GM19193 (cell line): ENCODE results near the gene STPG3.
A peak's percentile ranks its signal among the peaks of the same experiment; 100 is the strongest.

Experiments
- POLR2A ChIP-seq: IDR thresholded peaks from 4 replicates; pipeline ENCODE4 v1.6.1; 2011; ENCODE audit not compliant: insufficient read depth, insufficient read length; ENCODE audit errors: extremely low read depth

STPG3 gene

DNA sequence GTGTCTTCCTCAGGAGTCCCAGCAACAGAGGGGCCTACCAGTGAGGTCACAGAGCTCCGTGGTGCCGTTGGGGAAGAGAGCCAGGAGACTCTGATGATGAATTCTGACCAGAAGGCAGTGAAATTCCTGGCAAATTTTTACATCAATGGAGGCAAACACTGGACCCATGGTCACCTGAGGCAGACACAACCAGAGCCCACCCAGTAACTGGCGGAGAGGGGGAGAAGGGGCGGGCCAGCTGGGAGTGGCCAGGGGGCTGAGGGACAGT lies at the start of gene STPG3:
Gene STPG3 (plus strand): TSS at position 93 of the 268 bp plus-strand sequence. CDS start 1 bp downstream, at position 94.
- no peak for TF ChIP-seq POLR2A

DNA sequence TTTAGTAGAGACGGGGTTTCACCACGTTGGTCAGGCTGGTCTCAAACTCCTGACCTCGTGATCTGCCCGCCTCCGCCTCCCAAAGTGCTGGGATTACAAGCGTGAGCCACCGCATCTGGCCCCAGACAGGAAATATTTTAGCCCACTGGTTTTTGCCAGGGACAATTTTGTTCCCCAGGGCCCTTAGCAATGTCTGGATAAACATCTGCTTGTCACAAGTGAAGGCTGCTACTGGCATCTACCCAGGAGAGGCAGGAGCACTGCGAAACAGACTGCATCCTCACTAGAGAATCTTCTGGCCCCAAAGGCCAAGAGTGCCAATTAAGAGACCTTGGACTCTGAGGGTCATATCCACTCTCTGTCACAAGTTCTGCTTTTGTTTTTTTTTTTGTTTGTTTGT lies 48.1 kb upstream of the STPG3 start:
- no peak for TF ChIP-seq POLR2A

DNA sequence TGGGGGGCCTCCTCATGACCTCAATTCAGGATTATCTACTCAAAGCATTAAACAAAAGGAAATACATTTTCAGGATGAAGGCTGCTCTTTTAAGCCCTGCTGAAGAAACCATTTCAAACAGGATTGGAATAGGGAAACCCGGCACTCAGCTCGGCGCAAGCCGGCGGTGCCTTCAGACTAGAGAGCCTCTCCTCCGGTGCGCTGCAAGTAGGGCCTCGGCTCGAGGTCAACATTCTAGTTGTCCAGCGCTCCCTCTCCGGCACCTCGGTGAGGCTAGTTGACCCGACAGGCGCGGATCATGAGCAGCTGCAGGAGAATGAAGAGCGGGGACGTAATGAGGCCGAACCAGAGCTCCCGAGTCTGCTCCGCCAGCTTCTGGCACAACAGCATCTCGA lies 46.4 kb upstream of the STPG3 start:
- no peak for TF ChIP-seq POLR2A

DNA sequence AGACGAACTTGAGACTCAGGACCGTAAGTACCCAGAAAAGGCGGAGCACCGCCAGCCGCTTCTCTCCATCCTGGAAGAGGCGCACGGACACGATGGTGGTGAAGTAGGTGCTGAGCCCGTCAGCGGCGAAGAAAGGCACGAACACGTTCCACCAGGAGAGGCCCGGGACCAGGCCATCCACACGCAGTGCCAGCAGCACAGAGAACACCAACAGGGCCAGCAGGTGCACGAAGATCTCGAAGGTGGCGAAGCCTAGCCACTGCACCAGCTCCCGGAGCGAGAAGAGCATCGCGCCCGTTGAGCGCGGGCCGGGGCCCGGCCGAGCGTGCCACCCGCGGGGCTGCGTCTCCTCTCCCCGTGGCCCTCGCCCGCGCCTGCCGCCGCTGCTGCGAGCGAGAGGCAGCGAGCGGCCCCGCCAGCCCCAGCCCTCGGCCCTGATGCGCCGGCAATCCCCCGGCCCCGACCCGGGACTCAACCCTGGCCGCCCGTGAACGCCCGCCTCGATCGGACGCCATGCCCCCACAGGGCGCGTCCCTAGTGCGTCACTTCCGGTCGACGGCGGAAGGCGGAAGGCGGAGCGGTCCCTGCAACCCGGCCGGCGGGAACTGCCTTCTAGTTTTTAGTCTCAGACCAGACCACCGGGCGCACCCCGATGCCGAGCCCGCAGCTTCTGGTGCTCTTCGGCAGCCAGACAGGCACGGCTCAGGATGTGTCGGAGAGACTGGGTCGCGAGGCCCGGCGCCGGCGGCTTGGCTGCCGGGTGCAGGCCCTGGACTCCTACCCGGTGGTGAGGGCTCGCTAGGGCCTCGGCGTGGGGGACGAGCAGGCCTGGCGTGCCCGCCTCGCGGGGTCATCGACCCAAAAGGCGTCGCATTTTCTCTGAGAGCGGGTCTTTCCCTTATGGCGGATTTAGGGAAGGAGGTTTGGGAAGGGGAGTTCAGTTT lies 45.7 kb upstream of the STPG3 start, which contains the start of the genes NDOR1 and TMEM203:
Gene NDOR1 (plus strand): TSS at position 575 of the 944 bp plus-strand sequence. CDS start 78 bp downstream, at position 653.
Gene TMEM203 (minus strand): TSS at position 523 of the 944 bp plus-strand sequence. CDS start 234 bp downstream, at position 289.
- peak; percentile 93 for TF ChIP-seq POLR2A

DNA sequence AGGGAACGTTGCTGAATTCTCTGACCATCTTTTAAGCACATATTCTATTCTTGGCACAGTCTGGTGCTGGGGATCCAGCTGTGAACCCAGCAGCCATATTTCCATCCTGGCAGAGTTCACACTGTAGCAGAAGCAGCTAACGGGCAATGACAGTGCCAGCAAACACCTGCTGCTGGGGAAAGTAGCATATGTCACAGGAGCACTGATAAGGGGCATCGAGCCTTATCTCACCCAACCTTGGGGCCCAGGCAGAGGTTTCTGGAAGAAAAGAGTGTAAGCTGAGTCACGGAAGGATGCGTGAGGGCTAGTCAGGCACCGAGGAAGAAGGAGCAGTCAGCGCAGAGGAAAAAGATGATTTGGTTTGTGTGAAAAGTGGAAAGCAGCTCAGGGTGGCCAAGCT lies 44.5 kb upstream of the STPG3 start:
- no peak for TF ChIP-seq POLR2A

DNA sequence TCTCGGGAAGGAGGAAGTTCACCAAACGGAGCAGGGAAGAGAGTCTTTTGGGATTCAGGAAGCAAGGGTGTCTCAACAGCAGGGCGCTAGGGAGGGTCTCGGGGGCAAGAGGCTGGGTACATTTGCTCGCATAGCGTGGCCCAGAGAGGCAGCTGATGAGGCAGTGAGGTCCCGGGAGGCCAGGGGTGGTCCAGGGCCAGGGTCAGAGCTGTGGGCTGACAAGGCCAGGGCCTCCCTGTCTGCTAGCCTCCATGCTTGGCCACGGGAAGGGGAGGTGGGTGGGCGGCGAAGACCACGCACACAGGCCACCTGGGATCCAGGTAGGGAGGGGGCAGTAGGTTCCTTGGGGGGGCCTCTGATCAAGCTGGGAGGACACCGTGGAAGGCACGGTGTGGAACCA lies 39.6 kb upstream of the STPG3 start:
- TF ChIP-seq POLR2A, result no peak

DNA sequence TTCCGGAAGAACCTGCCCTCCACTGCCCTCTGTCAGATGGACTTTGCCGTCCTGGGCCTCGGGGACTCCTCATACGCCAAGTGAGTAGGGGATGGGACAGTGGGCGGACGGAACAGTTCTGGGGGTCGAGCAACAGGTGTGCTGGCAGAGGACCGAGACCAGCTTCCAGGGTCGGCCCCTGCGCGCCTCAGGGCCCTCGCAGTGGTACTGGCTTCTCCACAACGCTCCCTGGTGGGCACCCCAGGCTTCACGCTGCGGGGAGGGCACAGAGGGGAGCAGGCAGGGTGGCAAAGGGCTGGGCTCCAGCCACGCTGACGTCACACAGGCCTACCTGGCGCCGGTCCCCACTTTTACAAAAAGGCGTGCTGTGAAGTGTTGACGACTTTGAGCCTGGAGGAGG lies 38.6 kb upstream of the STPG3 start:
- no peak for TF ChIP-seq POLR2A

DNA sequence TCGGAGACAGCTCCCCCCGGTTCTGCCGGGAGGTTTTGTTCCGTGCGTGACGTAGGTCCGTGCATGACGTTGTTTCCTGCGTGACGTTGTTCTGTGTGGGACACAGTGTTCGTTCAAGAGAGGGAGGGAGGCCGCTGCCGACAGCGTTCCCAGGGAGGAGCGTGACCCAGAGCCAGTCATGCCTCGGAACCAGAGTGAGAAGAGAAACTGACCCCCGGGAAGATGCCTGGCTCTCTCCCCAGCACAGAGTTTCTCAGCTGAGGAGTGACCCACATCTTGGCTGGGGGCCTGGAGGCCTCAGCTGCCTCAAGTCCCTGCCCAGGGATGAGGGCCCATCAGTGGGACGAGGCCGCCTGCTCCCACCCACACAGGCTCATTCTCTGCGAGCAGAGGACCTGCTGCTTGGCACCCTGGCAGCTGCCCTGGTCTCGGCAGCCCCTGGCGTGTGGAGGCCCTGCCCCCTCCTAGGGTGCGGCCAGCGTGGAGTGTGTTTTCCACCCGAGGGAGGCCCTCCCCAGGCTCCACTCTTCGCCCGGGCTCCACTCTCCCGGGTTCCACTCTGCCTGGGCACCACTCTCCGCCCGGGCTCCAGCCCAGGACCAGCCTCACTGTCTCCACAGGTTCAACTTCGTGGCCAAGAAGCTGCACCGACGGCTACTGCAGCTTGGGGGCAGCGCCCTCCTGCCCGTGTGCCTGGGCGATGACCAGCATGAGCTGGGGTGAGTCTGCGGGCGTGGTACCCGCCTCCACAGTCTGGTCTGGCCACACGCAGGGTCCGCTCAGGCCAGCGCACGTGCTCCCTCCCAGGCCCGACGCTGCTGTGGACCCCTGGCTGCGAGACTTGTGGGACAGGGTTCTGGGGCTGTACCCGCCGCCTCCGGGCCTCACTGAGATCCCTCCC lies 37.7 kb upstream of the STPG3 start:
- no peak for TF ChIP-seq POLR2A

DNA sequence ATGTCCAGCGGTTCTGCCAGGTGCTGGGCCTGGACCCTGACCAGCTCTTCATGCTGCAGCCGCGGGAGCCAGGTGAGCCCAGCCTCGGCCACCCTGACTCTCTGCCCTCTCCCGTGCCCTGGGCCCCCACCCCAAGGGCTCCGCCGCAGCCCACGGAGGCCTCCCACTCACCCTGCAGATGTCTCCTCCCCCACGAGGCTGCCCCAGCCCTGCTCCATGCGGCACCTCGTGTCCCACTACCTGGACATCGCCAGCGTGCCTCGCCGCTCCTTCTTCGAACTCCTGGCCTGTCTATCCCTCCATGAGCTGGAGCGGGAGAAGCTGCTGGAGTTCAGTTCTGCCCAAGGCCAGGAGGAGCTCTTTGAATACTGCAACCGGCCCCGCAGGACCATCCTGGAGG lies 36.5 kb upstream of the STPG3 start:
- no peak for TF ChIP-seq POLR2A

DNA sequence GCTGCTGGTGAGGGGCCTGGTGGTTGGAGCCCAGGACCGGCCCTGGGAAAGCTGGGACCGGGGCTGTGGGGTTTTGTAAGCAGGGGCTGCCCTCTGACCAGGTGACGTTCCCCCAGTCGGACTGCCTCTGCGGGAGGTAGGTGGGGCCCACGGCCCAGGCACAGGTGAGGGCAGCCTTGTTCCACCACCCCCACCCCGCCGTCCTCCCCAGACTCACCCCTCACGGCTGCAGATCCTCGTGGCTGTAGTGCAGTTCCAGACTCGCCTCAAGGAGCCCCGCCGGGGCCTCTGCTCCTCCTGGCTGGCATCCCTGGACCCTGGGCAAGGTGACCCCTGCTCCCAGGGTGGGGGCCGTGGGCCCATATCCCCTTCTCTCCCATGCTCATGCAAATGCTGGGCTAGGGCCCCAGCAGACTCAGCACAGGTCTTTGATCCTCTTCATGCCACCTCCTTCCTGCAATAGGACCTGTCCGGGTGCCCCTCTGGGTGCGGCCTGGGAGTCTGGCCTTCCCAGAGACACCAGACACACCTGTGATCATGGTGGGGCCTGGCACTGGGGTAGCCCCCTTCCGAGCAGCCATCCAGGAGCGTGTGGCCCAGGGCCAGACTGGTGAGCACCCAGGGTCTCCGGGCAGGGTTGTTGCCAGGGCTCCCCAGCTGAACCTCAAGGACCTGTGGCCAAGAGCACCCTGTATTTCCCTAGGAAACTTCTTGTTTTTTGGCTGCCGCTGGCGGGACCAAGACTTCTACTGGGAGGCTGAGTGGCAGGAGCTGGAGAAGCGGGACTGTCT lies 35.7 kb upstream of the STPG3 start:
- no peak for TF ChIP-seq POLR2A

DNA sequence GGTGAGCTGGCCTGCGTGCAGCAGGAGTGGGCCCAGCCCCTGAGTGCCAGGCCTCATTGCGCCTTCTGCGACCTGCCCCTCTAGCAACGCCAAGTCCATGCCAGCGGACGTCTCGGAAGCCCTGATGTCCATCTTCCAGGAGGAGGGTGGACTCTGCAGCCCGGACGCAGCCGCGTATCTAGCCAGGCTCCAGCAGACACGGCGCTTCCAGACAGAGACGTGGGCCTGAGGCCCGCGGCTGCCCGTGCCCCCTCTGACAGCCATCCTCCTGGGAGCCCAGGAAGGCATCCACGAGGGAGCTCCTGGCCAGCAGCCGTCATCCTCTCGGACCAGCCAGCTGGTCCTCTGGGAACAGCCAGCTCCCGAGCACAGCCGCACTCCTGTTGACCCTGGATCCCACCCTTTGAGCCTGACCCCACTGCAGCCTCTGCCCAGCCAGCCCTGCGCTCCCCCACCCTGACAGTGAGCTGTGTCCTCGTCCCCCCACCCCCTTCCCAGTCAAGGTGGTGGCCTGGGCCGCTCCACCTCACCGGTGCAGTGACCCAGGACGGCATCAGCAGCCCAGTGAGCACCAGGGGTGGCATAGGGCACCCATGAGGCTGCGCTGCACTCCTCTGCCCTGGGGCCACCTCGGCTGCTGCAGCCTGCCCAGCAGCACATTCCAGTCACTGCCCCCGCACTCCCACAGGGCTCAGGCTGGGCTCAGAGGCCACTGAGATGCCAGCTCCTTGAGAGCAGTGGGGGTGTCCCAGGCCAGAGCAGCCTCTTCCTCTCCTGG lies 34.7 kb upstream of the STPG3 start:
- TF ChIP-seq POLR2A, result no peak

DNA sequence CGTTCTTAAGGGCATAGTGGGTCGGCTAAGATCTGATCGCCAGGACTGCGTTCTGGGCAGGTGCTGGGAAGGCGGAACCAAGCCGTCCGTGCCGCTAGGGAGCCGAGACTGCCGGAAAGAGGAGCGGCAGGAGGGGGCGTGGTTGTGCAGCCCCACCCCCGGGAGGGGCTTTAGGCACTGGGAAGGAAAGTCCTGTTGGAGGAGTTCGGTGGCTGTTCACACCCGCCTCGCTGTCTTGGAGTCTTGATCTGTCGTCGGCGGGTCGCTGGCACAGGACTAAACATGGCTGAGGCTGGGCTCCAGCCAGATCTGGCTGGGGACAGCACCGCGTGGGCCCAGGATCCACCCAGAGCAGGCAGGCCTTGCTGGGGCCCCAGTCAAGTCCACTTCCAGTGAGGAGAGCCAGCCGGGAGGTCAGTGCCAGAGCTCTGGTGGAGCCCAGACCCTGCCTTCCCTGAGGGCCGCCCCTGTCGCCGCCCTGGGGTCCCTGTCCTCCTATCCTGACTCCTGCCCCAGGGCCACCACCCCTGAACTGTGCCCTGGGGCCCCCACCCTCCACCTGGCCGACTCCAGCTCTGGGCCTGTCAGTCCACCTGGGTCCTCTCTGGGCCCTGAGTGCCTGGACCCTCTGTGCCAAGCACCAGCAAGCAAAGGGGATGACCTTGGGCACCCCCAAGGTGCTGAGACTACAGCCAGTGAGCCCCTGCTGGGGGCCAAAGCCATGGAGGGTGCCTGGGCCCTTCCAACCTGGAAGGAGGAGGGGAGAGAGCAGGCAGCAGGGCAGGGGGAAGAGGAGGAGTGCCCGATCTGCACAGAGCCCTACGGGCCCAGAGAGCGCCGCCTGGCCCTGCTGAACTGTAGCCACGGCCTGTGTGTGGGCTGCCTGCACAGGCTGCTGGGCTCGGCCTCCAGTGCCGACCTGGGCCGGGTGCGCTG lies 33.5 kb upstream of the STPG3 start:
- TF ChIP-seq POLR2A, result peak; percentile 5

DNA sequence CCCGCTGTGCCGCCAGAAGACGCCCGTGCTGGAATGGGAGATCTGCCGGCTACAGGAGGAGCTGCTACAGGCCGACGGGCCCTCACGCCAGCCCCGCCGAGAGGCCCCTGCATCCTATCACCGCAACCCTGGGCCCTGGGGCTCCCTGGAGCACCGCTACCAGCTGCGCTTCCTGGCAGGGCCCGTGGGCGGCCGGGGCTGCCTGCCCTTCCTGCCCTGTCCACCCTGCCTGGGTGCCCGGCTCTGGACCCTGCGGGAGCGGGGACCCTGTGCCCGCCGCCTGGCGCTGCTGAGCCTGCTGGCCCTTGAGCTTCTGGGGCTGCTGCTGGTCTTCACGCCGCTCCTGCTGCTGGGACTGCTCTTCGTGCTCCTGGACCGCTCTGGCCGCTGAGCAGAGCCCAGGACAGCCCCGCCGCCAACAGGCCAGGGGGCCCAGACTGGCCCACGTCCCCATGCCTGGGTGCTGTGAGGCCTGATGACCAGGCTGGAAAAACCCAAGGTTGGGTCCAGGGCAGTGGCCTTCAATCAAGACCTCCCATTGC lies 32.8 kb upstream of the STPG3 start:
- no peak for TF ChIP-seq POLR2A

DNA sequence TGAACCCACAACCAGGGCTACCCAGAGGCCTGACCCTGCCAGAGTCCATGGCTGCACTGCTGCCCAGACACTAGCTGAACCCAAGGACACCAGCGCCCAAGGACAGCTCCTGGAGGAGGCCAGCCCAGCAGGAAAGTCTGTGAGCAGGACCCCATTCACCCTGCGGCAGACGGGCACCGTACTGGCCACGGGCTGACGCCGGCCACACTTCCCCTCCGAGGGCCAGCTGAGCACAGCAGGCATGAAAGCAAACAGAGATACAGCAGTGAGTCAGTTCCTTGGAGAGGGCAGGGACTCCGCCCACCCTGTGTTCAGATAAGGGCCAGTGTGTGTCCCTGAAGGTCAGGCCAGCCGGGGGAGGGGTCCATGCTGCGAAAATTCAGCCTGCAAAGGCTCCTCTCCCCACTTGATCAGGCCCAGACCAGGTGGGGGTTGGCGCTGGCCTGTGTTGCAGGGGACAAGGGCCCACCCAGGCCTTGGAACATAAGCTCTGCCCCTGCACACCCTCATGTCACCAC lies 32.3 kb upstream of the STPG3 start:
- TF ChIP-seq POLR2A, result no peak
